DOHH2 (cell line): ENCODE results near the gene SMURF1.

Source experiments
- H3F3A ChIP-seq: fragments of 200-600 bp; sonication (generic), shearing (Covaris generic); 2 replicates; pipeline ENCODE4 v1.6.0; 2016; ENCODE audit warnings: antibody characterized with exemption, mild to moderate bottlenecking; ENCODE audit not compliant: control insufficient read depth, insufficient read depth
- H3K27ac ChIP-seq: fragments of 200-600 bp; sonication (generic); 2 replicates; pipeline ENCODE4 v1.5.1; 2014; ENCODE audit warnings: low read depth, mild to moderate bottlenecking, low read length, moderate library complexity
- H3K27me3 ChIP-seq: fragments of 200-600 bp; sonication (generic); 2 replicates; pipeline ENCODE4 v1.6.1; 2014; ENCODE audit warnings: mild to moderate bottlenecking, low read length, mixed read lengths; ENCODE audit not compliant: control insufficient read depth
- H3K36me3 ChIP-seq: fragments of 200-600 bp; sonication (generic); 2 replicates; pipeline ENCODE4 v1.6.1; 2014; ENCODE audit warnings: mild to moderate bottlenecking, low read length, moderate library complexity, mixed read lengths; ENCODE audit not compliant: control insufficient read depth
- H3K4me1 ChIP-seq: fragments of 200-600 bp; sonication (generic); 2 replicates; pipeline ENCODE4 v1.6.1; 2014; ENCODE audit warnings: mild to moderate bottlenecking, low read length, mixed read lengths; ENCODE audit not compliant: control insufficient read depth
- H3K4me2 ChIP-seq: fragments of 200-600 bp; sonication (generic); 2 replicates; pipeline ENCODE4 v1.6.0; 2014; ENCODE audit warnings: mild to moderate bottlenecking, low read length, moderate library complexity
- H3K4me3 ChIP-seq: fragments of 200-600 bp; sonication (generic); 2 replicates; pipeline ENCODE4 v1.5.1; 2014; ENCODE audit warnings: mild to moderate bottlenecking, low read length, mixed read lengths
- H3K79me2 ChIP-seq: fragments of 200-600 bp; sonication (generic); 2 replicates; pipeline ENCODE4 v1.6.1; 2014; ENCODE audit warnings: mild to moderate bottlenecking, low read length, mixed read lengths; ENCODE audit not compliant: control insufficient read depth
- H3K9me2 ChIP-seq: fragments of 200-600 bp; sonication (generic); replicated peaks from 2 replicates; pipeline ENCODE4 v1.6.1; 2014; ENCODE audit warnings: mild to moderate bottlenecking, low read length, mixed read lengths; ENCODE audit not compliant: control insufficient read depth
- H3K9me3 ChIP-seq: fragments of 200-600 bp; sonication (generic); 2 replicates; pipeline ENCODE4 v1.6.1; 2014; ENCODE audit warnings: antibody characterized with exemption, low read length, mixed read lengths; ENCODE audit not compliant: control insufficient read depth, insufficient read depth
- H4K20me1 ChIP-seq: fragments of 200-600 bp; sonication (generic); 2 replicates; pipeline ENCODE4 v1.6.0; 2014; ENCODE audit warnings: low read depth, mild to moderate bottlenecking, antibody characterized with exemption, low read length, moderate library complexity; ENCODE audit not compliant: control insufficient read depth, insufficient read depth
- EZH2phosphoT487 ChIP-seq: fragments of 200-600 bp; sonication (generic); IDR thresholded peaks from 2 replicates; pipeline ENCODE4 v1.6.1; 2017; ENCODE audit warnings: borderline replicate concordance, mild to moderate bottlenecking, antibody characterized with exemption, low read length, moderate library complexity, mixed read lengths
- TF ChIP-seq, protein P1 (sequence below): fragments of 200-600 bp; sonication (generic); IDR thresholded peaks from one replicate; pipeline ENCODE4 v1.5.1; 2014; ENCODE audit warnings: antibody characterized with exemption, mild to moderate bottlenecking, low read depth, low read length; ENCODE audit not compliant: poor library complexity, severe bottlenecking

The SMURF1 gene

DNA sequence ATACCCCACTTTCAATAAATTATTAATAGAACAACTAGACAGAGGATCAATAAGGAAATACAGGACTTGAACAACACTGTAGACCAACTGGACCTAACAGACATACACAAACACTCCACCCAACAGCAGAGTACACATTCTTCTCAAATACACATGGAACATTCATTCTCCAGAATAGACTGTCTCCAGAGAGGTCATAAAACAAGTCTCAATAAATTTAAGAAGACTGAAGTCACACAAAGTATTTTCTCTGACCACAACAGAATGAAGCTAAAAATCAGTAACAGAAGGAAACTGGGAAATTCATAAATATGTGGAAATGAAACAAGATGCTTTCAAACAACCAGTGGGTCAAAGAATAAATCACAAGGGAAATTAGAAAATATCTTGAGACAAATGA lies 119.8 kb downstream of the SMURF1 start:
- H3K4me3 ChIP-seq, result no peak overlapping the region
- peaks cover 4% of the 10 kb centered on the region; the same call in 1 of the 2 replicates for H3K79me2 ChIP-seq
- H3K9me2 ChIP-seq, result no peaks in the 10 kb centered on the region
- no peak overlapping the region for H3K4me2 ChIP-seq
- H3K36me3 ChIP-seq, result peaks cover 40% of the 10 kb centered on the region
- H4K20me1 ChIP-seq, result no peaks in the 10 kb centered on the region
- no peaks in the 10 kb centered on the region for H3K4me1 ChIP-seq
- no peak overlapping the region for H3K27ac ChIP-seq
- H3F3A ChIP-seq, result peaks cover 9% of the 10 kb centered on the region; the same call in 1 of the 2 replicates
- TF ChIP-seq, protein P1, sequence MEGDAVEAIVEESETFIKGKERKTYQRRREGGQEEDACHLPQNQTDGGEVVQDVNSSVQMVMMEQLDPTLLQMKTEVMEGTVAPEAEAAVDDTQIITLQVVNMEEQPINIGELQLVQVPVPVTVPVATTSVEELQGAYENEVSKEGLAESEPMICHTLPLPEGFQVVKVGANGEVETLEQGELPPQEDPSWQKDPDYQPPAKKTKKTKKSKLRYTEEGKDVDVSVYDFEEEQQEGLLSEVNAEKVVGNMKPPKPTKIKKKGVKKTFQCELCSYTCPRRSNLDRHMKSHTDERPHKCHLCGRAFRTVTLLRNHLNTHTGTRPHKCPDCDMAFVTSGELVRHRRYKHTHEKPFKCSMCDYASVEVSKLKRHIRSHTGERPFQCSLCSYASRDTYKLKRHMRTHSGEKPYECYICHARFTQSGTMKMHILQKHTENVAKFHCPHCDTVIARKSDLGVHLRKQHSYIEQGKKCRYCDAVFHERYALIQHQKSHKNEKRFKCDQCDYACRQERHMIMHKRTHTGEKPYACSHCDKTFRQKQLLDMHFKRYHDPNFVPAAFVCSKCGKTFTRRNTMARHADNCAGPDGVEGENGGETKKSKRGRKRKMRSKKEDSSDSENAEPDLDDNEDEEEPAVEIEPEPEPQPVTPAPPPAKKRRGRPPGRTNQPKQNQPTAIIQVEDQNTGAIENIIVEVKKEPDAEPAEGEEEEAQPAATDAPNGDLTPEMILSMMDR, result no peak
- TF ChIP-seq EZH2phosphoT487, result no peak
- no peaks in the 10 kb centered on the region for H3K27me3 ChIP-seq
- H3K9me3 ChIP-seq, result no peaks in the 10 kb centered on the region

DNA sequence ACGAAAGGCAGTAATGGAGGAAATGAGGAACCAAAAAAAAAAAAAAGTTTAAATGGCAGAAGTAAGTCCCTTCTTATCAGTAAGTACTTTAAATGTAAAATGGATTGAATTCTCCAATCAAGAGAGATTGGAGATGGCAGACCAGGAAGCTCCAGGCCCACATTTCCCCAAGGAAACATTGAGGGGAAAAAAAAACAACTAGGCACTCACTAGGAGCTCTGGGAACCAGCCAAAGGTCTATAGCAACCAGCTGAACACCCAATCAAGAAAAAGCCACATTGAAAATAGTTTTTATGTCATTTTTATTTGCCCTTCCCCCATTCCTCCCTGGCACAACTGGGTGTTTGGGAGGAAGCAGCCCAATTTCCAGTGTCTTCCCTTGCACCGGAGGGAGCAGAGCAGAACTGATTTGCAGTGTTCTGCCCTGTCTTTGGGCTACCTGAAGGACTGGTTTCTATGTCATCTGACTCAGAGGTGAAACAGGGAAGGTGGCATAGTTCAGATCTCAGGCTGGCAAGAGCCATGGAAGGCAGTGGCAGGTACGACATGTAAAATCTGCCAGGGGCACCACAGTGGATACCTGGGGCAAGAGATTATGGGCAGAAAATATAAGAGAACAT lies 121.9 kb downstream of the SMURF1 start:
- Histone ChIP-seq H3K9me3 (no peaks in the 10 kb centered on the region), H3K27me3 (no peaks in the 10 kb centered on the region), H3F3A (peaks cover 9% of the 10 kb centered on the region; the same call in 1 of the 2 replicates), H3K9me2 (no peaks in the 10 kb centered on the region), H3K4me2 (no peak overlapping the region), H4K20me1 (no peaks in the 10 kb centered on the region), H3K4me1 (no peaks in the 10 kb centered on the region), H3K79me2 (peaks cover 13% of the 10 kb centered on the region), H3K36me3 (peaks cover 32% of the 10 kb centered on the region), H3K4me3 (no peak overlapping the region), H3K27ac (no peak overlapping the region)
- TF ChIP-seq EZH2phosphoT487, result no peak
- TF ChIP-seq, protein P1, result no peak

DNA sequence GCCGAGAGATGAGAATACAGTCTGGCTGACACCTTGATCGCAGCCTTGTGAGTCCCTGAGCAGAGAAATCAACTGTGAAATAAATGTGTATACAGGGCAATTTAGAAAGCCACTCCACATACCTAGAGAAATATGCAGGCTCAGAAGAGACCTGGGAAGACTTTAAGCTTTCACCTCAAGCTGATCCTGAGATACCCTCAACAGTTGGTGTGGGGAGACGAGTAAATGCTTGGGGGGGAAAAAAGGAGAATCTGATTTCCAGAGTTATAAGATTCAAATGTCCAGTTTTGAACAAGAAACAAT lies 123.5 kb downstream of the SMURF1 start:
- H3F3A ChIP-seq, result peaks cover 9% of the 10 kb centered on the region; the same call in 1 of the 2 replicates

More for the DNA sequence above, 123.5 kb downstream of the SMURF1 start:
- TF ChIP-seq, protein P1, result no peak
- TF ChIP-seq EZH2phosphoT487, result no peak
- Histone ChIP-seq H4K20me1 (no peaks in the 10 kb centered on the region), H3K4me2 (no peak overlapping the region), H3K36me3 (peaks cover 46% of the 10 kb centered on the region), H3K4me3 (no peak overlapping the region), H3K9me3 (no peaks in the 10 kb centered on the region), H3K27ac (no peak overlapping the region), H3K79me2 (peaks cover 19% of the 10 kb centered on the region), H3K4me1 (no peaks in the 10 kb centered on the region), H3K27me3 (no peaks in the 10 kb centered on the region), H3K9me2 (no peaks in the 10 kb centered on the region)
